Neural progenitor cell (in vitro differentiated cells): Measurements from ENCODE around the gene SNTG2.

Experiments
- CTCF ChIP-seq: fragments of 200-600 bp; sonication (generic); IDR thresholded peaks from 2 replicates; pipeline ENCODE4 v1.5.1; 2017; ENCODE audit warnings: antibody characterized with exemption, mild to moderate bottlenecking
- EZH2 ChIP-seq: fragments of 200-600 bp; sonication (generic); IDR thresholded peaks from 2 replicates; pipeline ENCODE4 v1.6.1; 2017; ENCODE audit warnings: antibody characterized with exemption, mild to moderate bottlenecking, moderate library complexity
- EZH2phosphoT487 ChIP-seq: fragments of 200-600 bp; sonication (generic); IDR thresholded peaks from 2 replicates; pipeline ENCODE4 v1.6.1; 2017; ENCODE audit warnings: antibody characterized with exemption

GRCh38 chr2:943821-944220 lies 6.8 kb upstream of the SNTG2 start:
- TF ChIP-seq CTCF (no peak), EZH2 (no peak), EZH2phosphoT487 (no peak)
